GM19328 (cell line): Measurements from ENCODE around the gene CHST11.
"Not testable (repeated sequence)": the region's sequence is repeated elsewhere in the genome, so short reads cannot be mapped to it uniquely, and the experiment has no call there.

Source experiments
- ATAC-seq: cut with Tn5 transposase; IDR thresholded peaks from one replicate; pipeline ENCODE4 v1.9.1; 2021; ENCODE audit warnings: mild to moderate bottlenecking, moderate library complexity; ENCODE audit not compliant: unreplicated experiment

The CHST11 gene

DNA sequence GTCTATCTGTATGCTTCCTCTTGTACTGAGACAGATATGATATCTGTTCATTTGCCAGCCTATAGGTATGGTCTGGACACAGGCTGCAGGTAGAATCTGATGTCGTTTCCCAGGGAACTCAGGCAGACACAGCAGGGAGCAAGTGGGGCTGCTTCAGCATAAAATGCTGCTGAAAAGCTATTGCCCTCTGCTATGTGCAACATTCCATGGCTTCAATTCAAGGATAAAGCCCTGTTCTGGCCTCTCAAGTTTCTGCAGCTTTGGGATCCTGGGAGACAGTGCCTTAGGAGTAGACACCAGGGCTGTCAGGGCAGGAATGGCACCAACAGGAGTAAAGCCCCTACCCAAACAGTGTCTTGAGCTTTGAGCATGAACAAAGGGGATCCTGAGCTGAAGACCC, 327.8 kb downstream of the CHST11 start:
- no peak for ATAC-seq

DNA sequence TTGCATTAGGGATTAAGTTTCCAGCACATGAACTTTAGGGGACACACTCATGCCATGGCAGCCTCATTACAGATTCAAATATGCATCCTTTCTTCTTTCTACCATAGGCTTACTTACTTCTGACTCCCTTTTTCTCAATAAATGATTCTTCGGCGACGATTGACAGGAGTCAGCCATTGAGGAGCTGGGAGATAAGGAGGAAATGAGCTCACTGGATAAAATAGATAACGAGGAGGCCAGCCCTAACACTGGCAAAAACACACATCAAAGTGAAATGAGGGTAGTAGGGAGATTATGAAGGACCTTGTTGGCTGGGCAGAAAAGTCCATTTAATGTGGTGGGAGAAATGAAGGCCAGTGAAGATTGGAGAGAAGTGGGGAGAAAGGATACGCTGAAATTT, 329.1 kb downstream of the CHST11 start:
- ATAC-seq, result no peak

DNA sequence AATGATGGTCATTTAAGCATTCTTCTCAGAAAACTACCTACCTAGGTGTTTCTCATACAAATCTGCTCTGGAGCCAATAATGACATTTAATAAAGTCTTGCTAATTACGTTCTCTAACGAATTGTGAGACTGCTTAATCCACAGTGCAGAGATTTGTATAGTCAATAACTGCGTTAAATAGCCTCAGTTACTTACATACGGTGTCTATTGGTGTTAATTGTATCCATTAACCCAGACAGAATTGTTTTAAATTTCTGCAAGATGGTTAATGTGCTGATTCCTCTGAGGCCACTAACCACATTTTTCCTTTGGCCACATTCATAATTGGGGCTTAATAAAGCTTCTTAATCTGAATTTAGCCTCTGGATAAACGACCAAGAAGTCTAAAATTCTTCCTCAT, 329.6 kb downstream of the CHST11 start:
- ATAC-seq, result no peak

DNA sequence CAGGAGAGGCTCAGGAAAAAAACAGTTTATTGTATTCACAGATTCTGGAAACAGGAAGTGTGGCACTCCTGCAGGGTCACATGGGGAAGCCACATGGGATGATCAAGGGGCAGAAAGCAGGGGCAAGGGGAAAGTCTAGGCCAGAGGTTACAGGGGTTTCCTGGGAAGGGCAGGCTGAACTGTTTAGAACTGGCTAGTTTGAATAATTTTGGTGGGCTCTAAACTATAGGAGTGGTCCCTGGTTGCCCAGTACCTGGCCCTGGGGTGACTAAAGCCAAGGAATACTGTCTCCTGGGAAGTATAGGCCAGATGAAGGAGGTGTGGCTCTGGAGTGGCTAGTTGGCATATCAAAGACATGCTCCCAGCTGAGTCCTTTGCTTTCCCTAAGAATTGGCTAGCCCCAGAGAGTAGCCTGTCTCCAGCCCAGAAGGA, 332.1 kb downstream of the CHST11 start:
- no peak for ATAC-seq

DNA sequence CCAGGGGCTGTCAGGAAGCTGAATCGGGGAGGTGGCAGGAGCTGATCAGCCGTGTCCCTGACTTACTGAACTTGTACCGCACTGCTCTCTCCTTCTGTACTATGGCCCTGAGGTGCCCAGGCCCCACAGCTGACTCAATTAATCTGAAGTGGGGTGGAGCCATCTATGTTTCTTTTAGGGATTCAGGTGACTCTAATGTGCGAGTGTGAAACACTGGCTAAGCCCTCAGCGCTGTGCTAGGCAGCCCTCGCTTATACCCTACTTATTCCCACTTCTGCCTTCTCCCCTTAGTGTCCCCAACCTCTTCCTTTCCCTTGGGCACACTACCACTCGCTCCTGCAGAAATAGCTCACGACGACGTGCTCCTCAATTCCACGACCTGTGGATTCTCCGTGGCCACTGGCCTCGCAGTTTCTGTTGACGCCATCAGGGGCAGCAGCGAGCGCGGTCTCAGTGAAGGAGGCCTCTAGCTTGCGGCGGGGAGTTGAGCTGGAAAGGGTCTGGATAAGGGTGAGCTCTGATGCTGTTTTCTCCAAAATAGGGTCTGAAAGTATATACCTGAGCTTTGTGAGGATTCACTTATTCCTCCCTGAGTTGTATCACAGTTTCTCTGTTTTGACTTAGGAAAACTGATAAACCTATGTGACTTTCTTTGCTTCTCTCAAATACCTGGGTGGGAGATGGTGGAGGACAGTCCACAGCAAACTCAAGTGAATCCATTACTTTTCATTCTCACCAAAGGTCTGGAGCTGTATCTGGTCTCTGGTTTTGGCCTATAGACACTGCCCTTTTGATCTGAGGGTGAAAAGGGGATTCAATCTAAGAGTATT, 333.8 kb downstream of the CHST11 start:
- ATAC-seq, result no peak

DNA sequence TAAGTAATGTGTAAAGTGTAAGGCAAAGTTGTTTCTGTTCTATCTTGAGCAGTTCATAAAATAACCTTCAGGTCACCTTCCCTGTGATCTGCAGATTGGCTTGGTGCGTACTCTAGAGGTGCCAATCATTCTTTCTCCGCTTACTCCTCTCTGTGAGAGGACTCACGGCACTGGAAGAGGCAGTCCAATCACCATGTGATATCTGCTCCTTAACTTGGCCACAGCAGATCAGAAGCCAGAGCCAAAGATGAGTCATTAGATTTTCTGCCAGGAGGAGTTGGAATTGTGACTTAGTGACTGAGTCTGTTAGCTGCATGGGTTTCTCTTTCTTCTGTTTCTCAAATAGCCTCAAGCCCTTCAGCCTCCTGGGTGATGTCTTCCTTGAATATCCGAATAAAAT, 335.8 kb downstream of the CHST11 start:
- no peak for ATAC-seq

DNA sequence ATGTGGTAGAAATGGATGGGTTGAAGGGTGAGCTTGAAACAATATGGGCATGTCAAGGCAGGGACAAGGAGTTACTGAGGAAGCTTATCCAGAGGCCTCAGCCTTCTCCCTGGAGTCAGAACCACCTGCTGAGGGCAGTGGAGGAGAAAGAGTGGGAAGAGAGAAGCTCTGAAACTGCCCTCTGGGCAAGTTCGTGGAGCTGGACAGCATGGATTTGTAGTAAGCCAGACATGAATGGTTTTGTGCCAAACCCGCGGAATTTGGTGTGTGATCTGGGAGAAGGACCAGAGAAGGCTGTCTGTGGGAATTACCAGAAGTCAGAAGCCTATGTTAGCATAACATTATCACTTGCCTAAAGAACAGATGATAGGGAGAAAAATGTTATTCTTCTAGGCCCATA, 336.5 kb downstream of the CHST11 start:
- ATAC-seq, result no peak

DNA sequence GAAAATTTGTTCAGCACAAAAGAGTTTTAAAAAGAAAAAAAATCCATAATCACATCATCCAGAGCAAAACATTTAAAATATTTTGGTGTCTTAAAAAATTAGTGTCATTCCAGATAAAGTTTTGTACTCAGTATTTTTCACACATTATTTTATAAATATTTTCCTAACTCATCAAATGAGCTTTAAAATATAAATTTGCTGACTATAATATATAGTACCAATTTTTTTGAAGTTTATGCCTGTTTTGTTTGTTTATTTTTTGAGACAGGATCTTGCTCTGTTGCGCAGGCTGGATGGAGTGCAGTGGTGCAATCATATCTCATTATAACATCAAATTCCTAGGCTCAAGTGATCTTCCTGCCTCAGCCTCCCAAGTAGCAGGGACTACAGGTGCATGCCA, 337.2 kb downstream of the CHST11 start:
- no peak for ATAC-seq

DNA sequence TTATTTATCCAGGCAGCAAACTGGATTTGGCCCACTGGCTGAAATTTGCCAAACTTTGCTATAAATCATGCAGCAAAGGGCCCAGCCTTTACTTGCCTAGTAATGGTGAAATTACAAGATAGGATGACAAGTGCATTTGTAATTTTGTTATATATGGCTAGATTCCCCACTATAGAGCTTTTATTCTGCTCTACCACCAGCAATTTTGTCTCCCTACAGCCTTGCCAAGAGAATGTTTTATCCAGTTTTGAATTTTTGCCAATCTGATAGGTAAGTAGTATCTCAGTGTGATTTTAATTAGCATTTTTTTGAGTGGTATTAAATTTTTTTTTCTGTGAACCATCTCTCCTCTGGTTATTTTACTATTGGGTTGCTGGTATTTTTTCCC, 339.7 kb downstream of the CHST11 start:
- ATAC-seq, result no peak

DNA sequence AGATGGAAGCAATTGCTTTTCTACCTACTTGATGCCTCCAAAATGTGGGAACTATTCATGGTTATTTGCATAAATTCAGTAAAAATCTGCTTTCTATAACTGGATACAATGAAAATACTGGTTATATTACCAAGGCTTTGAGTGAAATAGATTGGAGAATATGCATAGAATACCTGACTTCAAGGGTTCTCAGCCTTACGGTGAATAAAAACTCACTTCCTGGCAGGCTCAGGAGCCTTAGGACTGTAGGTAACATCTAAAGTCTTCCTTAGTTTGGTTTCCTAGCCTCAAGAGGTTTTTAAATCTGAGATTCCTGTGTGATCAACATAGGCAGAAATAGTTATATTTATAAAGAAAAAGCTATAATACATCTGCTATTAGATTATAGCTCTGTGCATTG, 342.7 kb downstream of the CHST11 start:
- ATAC-seq, result no peak

DNA sequence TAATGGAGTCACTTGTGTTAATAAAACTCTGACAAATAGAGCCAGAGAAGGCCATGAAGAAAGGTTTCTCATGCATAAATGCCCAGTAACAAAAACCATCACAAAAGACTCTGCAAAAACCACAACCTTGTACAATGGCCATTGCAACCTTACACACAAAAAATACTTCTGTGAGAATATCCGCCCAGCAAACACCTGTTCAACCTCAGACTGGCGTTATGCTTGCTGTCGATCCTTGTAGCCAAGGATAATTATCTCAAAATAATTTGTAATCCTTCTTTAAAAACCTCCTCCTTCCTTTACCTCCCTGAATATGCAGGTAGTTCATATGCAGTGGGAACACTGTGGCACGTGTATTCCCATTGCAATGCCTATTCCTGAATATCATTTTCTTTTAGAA, 344.3 kb downstream of the CHST11 start:
- no peak for ATAC-seq

DNA sequence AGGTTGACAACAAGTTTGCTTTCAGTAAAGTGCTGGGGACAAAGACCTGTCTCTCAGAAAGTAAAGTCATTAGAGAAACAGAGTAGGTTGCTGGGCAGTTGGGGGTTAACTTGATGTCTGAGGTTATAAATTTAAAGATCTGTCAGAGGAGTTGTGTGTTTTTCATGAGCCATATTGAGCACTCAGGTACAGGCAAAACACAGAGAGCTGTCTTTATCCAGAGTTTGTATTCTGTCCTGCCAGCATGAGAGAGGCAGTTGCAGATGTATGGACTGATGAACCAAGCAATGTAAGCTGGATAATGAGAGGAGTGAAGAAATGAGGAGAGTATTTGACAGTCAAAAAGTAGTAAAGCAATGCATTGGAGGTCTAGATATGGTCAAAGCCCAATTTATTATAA, 344.7 kb downstream of the CHST11 start:
- no peak for ATAC-seq

DNA sequence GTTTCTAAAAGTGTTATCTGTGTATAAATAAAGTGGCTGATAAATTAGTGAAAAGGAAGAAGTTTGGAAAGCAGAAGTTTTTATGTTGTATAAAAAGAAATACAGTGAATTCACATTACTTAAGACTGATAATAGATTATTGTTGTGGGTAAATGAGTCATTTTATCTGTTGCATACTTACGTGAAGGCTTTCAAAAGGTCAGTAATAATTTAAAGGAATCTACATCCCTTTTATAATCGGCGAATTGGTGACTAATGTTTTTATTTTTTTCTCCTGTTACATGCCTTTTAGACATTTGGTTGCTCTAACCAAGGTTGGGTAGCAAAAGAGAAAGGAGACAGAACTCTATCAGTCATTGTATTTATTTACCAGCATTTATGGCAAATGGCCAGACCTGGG, 345.5 kb downstream of the CHST11 start:
- no peak for ATAC-seq

DNA sequence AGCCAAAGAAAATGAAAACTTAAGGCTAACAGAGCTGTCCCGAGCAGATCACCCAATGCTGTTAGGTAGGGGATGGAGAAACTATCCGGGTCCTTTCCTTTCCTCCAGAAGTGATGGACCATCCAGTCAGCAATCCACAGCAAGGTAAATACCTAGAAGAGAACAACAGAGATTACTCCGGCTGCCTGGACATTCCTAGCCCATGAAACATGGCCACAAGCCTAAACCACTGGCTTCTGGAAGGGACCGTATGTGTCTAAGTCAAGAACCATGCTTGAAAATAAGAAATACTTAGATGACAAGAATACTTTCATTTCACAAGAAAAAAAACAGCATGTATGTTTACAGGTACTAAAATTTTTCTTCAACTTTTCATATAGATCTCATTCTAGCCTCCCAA, 348.4 kb downstream of the CHST11 start:
- no peak for ATAC-seq

DNA sequence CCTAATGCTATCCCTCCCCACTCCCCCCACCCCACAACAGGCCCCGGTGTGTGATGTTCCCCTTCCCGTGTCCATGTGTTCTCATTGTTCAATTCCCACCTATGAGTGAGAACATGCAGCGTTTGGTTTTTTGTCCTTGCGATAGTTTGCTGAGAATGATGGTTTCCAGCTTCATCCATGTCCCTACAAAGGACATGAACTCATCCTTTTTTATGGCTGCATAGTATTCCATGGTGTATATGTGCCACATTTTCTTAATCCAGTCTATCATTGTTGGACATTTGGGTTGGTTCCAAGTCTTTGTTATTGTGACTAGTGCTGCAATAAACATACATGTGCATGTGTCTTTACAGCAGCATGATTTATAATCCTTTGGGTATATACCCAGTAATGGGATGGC, 349.4 kb downstream of the CHST11 start:
- not testable (repeated sequence) for ATAC-seq

DNA sequence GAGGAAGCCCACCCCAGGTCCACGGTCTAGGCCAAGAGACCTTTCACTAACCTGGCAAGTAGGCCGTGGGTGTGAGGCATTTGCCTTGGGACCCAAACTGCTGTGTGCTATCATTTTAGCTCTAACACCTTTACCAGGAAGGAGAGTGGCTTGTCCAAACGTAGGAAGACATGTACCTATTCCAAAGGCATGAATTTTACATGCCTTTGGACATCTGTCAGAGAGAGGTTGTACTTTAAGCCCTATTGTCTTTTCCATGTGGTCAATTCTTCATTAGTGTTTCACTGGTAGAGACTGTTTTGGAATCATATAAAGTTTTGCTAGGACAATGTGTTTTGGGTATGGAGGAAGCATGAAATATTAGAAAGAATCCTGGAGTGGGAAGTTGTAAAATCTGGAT, 352.5 kb downstream of the CHST11 start:
- ATAC-seq, result no peak

DNA sequence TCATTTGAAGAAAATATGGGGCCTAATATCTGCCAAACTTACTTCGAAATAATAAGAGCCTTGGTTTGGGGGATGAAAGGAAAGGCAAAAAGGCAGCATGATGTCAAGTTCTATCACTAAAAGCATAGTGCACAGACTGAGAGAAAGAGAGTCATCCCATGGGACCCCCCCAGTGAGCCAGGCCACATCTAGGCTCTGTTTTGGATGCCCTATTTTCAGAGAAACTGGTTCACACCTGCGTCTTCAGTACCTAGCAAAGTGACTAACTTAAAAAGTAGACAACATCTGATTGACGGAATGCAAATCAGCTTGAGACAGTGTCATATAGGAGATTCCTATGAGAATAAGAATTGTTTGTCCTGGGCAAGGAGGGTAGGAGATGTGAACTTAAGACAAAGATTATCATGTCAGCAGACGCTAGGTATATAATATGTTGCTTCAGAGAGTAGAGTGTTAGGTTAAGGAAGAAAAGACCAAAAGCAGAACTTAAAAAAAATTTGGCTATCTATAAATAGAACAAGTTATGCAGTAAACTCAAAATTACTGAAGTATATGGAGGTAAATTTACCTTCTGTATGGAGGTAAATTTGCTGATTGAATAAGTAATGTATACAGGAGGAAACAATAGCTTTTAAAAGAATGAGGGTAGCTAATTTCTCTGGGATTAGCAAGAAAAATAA, 353.1 kb downstream of the CHST11 start:
- no peak for ATAC-seq
